C1 segment of cervical spinal cord (tissue), 14 donors: Measurements from ENCODE around the gene PLEKHJ1.
A peak's percentile ranks its signal among the peaks of the same experiment; 100 is the strongest.

Source experiments
- DNase-seq, 14 donors: peaks; one replicate each; lab custom pipeline; 2025; lab: John Stamatoyannopoulos, UW

The PLEKHJ1 gene

GRCh38 chr19:2249880-2250765, 14.0 kb upstream of the PLEKHJ1 start:
- no peak for DNase-seq

GRCh38 chr19:2249010-2249866, 13.1 kb upstream of the PLEKHJ1 start, which contains the start of gene AMH:
AMH (plus strand) TSS chr19:2249323; CDS start chr19:2249333, 10 bp downstream.
- no peak for DNase-seq

- DNase-seq: no peak
Measured at GRCh38 chr19:2248136-2249009, 12.2 kb upstream of the PLEKHJ1 start.

GRCh38 chr19:2247433-2248101, 11.4 kb upstream of the PLEKHJ1 start:
- no peak for DNase-seq

GRCh38 chr19:2246801-2247361, 10.8 kb upstream of the PLEKHJ1 start:
- peak in 7 of 14 donors; percentile 4 to 58 (median 28) for DNase-seq

GRCh38 chr19:2246014-2246620, 10.0 kb upstream of the PLEKHJ1 start:
- DNase-seq: no peak

- DNase-seq: no peak
Measured at GRCh38 chr19:2245273-2245672, 9.1 kb upstream of the PLEKHJ1 start.

- no peak for DNase-seq
Measured at GRCh38 chr19:2244486-2244885, 8.4 kb upstream of the PLEKHJ1 start.

GRCh38 chr19:2244125-2244411, 7.9 kb upstream of the PLEKHJ1 start:
- DNase-seq: no peak

GRCh38 chr19:2243274-2244124, 7.4 kb upstream of the PLEKHJ1 start:
- no peak for DNase-seq

GRCh38 chr19:2242816-2243215, 6.7 kb upstream of the PLEKHJ1 start:
- no peak for DNase-seq

- DNase-seq: no peak
Measured at GRCh38 chr19:2242092-2242537, 6.0 kb upstream of the PLEKHJ1 start.

- peak in 1 of 14 donors; percentile 11 for DNase-seq
Measured at GRCh38 chr19:2240881-2241760, 5.0 kb upstream of the PLEKHJ1 start.

GRCh38 chr19:2239771-2240770, 3.9 kb upstream of the PLEKHJ1 start:
- peak in 4 of 14 donors; percentile 11 to 37 (median 15) for DNase-seq

- no peak for DNase-seq
Measured at GRCh38 chr19:2239173-2239572, 3.0 kb upstream of the PLEKHJ1 start.

- DNase-seq: no peak
Measured at GRCh38 chr19:2237869-2238153, 1.7 kb upstream of the PLEKHJ1 start.
